Epithelial cell of proximal tubule (primary cell): Measurements from ENCODE around the gene CLDND2. TPM values are rescaled to one million over a fixed set of nuclear protein-coding genes. Genes with fewer than 3 reads are reported as not detected.

Experiments used
- DNase-seq: peaks from one replicate; pipeline ENCODE4 v3.0.0-alpha.2; 2011; ENCODE audit warnings: low read depth
- H3K4me3 ChIP-seq: 2 replicates; pipeline ENCODE4 v1.5.1; 2011; ENCODE audit warnings: low read depth, mild to moderate bottlenecking, low read length
- CTCF ChIP-seq: conservative IDR thresholded peaks from 2 replicates; pipeline ENCODE4 v1.5.1; 2012; ENCODE audit warnings: low read depth, mild to moderate bottlenecking, low read length
- total RNA-seq: library from RNA; depleted of rRNA; stranded (reverse); fragments of >200 nt; gene quantifications from 2 replicates; pipeline ENCODE4 v1.2.3, GENCODE V29; 2015

CLDND2 gene
- total RNA-seq, 1 donor from 2014 or later: not detected

- no peak for DNase-seq
- peak overlapping the region; percentile 96 for H3K4me3 ChIP-seq
- TF ChIP-seq CTCF: peak; percentile 24
Observed at GRCh38 chr19:51365211-51365964, 3.4 kb downstream of the CLDND2 start.

GRCh38 chr19:51364200-51365106 is 4.3 kb downstream of the CLDND2 start:
- TF ChIP-seq CTCF: no peak
- DNase-seq: no peak

GRCh38 chr19:51361239-51361638 is 7.6 kb downstream of the CLDND2 start:
- DNase-seq: no peak
- no peak overlapping the region for H3K4me3 ChIP-seq
- TF ChIP-seq CTCF: no peak

More at GRCh38 chr19:51364200-51365106, 4.3 kb downstream of the CLDND2 start:
- no peak overlapping the region for H3K4me3 ChIP-seq

GRCh38 chr19:51359294-51359693 is 9.5 kb downstream of the CLDND2 start:
- no peak for DNase-seq
- H3K4me3 ChIP-seq: no peak overlapping the region
- TF ChIP-seq CTCF: no peak

GRCh38 chr19:51357952-51358351 is 10.9 kb downstream of the CLDND2 start:
- no peak for DNase-seq
- no peak overlapping the region for H3K4me3 ChIP-seq
- no peak for TF ChIP-seq CTCF

GRCh38 chr19:51356159-51356801 is 12.5 kb downstream of the CLDND2 start:
- TF ChIP-seq CTCF: no peak
- no peak overlapping the region for H3K4me3 ChIP-seq
- no peak for DNase-seq
